Mammary epithelial cell (primary cell): ENCODE results near the gene GCG.

ENCODE experiments used
- CTCF ChIP-seq, 2 donors: IDR thresholded peaks in 1 of 2; conservative IDR thresholded peaks in 1 of 2; 2 replicates each; pipeline ENCODE4 v1.5.1; 2011 to 2012; ENCODE audit warnings: inconsistent platforms in 2 of 2, low read length in 2 of 2, mild to moderate bottlenecking in 2 of 2, control low read depth in 1 of 2, low read depth in 1 of 2; ENCODE audit not compliant: insufficient read depth in 1 of 2; ENCODE audit errors: extremely low read depth in 1 of 2
- EZH2 ChIP-seq: IDR thresholded peaks from 2 replicates; pipeline ENCODE4 v1.6.1; 2012; ENCODE audit warnings: low read length, inconsistent platforms, borderline replicate concordance

- TF ChIP-seq EZH2: no peak
- TF ChIP-seq CTCF (conservative IDR thresholded peaks at IDR 0.05 in 1 of 2, IDR thresholded peaks at IDR 0.05 in 1 of 2; ENCODE audit: extremely low read depth in 1 of 2, insufficient read depth in 1 of 2, low read depth in 1 of 2, low read length in 2 of 2): no peak
Measured at GRCh38 chr2:162197069-162197825, 45.2 kb upstream of the GCG start.
